NCI-H2227 (cell line): ENCODE data around the gene LRRC10.
"Not testable (repeated sequence)": the region's sequence is repeated elsewhere in the genome, so short reads cannot be mapped to it uniquely, and the experiment has no call there.

Source experiments
- DNase-seq: peaks from one replicate; lab custom pipeline; 2025; ENCODE audit not compliant: unreplicated experiment; lab: John Stamatoyannopoulos, UW

The LRRC10 gene

GRCh38 chr12:69620077-69620476, 9.4 kb upstream of the LRRC10 start:
- DNase-seq, result no peak

- no peak for DNase-seq
Measured at GRCh38 chr12:69619050-69619449, 8.3 kb upstream of the LRRC10 start.

- DNase-seq, result no peak
Measured at GRCh38 chr12:69616025-69616424, 5.3 kb upstream of the LRRC10 start.

DNA sequence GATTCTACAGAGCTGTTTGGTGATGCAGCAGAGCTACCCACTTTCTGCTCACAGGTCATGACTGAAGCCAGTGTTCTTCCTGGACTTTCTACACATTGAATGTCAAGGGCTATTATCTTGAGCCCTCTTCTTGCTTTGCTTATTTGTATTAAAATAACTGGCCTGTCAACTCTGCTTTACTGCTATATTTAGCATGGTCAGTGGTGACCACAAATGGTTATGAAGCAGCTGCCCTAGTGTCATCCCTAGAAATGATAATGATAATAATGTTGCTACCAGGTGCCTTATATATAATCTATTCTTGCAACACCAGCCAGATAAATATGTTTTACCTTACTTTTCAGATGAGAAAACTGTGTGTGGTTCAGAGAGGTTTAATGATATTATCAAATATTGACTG, 2.6 kb upstream of the LRRC10 start:
- no peak for DNase-seq

DNA sequence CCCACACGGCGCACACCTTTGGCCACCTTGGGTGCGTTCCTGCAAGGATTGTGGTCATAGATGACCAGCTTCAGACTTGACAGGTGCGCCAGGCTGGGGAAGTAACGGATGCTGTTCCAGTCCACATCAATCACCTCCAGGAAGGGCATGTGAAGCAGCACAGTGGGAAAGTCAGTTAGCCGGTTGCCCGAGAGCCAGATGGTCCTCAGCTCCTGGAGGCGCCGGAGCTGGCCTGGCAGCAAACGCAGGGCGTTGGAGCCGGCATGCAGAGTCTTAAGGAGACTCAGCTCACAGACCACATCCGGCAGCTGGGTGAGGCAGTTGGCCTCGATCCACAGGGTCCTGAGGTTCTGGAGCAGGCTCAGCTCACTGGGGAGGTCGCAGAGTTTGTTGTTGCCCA, 581 bp downstream of the LRRC10 start:
- no peak for DNase-seq

GRCh38 chr12:69608114-69608513, 2.6 kb downstream of the LRRC10 start:
- DNase-seq, result no peak

GRCh38 chr12:69604275-69604674, 6.4 kb downstream of the LRRC10 start:
- not testable (repeated sequence) for DNase-seq

DNA sequence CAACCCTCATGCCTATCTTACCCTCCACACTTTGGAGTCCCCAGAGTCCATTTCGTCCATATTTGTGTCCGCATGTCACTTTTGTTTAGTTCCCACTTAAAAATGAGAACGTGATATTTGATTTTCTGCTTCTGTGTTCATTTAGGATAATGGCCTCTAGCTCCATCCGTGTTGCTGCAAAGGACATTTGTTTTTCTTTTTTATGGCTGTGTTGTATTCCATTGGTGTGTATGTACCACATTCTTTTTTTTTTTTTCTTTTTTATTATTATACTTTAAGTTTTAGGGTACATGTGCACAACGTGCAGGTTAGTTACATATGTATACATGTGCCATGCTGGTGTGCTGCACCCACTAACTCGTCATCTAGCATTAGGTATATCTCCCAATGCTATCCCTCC, 7.2 kb downstream of the LRRC10 start:
- not testable (repeated sequence) for DNase-seq

- DNase-seq, result no peak
Measured at GRCh38 chr12:69602954-69603353, 7.8 kb downstream of the LRRC10 start.

DNA sequence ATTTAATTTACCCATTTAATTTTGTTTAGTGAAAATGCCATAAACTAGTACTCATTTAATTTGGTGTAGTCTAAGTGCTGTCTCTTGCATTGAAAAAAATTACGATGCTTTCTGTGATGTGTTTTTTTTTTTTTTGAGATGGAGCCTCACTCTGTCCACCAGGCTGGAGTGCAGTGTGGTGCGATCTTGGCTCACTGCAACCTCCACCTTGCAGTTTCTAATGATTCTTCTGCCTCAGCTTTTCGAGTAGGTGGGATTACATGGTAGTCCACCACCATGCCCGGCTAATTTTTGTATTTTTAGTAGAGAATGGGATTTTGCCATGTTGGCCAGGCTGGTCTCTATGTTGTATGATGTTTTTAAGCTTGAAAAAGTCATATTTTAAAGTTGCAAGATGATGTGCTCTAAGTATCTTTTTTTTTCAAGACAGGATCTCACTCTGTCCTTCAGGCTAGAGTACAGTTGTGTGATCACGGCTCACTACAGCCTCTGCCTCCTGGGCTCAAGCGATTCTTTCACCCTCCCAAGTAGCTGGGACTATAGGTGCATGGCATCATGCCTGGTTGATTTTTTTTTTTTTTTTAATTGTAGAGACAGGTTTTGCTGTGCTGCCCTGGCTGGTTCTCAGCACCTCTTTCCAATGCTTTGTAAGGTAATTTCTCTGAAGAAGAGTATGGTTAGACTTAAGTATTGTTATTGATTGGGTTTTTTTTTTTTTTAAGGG, 8.6 kb downstream of the LRRC10 start:
- DNase-seq, result no peak

DNA sequence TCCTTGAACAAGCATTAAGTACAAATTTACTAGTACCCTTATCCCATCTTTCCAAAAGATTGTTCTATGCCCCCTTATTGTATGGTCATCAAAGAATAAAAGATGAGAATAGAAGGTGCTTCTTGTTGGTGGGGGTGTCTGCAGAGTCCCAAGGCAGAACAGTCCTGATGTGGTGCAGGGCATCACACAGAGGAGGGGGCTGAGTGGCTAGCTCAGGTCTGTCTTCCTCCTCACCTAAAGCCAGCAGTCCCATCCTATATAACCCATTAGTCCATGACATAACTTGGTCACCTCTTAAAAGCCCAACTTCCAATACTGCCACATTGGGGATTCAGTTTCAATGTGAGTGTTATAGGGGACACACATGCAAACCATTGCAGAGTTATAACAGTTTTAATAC, 9.9 kb downstream of the LRRC10 start:
- DNase-seq, result no peak

- no peak for DNase-seq
Measured at GRCh38 chr12:69598174-69598753, 12.4 kb downstream of the LRRC10 start.

DNA sequence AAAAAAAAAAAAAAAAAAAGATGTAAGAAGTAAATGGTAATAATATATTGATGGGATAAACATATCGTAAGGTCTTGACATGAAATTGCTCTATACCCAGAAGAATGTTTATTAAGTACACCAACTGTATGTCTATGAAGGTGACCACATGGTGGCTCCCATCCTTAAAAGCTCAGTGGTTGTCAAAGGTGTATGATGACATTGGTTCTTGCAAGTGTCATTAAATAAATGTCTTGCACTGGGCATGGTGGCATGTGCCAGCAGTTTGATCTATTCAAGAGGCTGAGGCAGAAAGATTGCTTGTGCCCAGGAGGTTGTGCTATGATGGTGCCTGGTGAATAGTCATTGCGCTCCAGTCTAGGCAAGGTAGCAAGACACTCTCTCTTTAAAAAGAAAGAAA, 15.0 kb downstream of the LRRC10 start:
- DNase-seq, result no peak

DNA sequence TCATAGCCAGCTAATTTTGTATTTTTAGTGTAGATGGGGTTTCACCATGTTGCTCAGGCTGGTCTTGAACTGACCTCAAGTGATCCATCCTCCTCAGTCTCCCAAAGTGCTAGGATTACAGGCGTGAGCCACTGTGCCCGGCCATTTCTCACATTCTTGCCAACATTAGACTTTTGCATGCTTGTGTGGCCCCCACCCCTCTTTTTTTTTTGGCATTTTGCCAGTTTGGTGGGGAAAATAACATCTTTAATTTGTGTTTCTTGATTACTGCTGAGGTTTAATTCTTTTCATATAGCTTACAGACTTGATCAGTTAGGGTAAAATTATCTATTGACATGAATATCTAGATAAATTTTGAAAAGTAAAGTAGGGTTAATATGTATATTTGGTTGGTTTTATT, 21.6 kb downstream of the LRRC10 start:
- no peak for DNase-seq

- DNase-seq, result no peak
Measured at GRCh38 chr12:69588527-69588926, 22.2 kb downstream of the LRRC10 start.

DNA sequence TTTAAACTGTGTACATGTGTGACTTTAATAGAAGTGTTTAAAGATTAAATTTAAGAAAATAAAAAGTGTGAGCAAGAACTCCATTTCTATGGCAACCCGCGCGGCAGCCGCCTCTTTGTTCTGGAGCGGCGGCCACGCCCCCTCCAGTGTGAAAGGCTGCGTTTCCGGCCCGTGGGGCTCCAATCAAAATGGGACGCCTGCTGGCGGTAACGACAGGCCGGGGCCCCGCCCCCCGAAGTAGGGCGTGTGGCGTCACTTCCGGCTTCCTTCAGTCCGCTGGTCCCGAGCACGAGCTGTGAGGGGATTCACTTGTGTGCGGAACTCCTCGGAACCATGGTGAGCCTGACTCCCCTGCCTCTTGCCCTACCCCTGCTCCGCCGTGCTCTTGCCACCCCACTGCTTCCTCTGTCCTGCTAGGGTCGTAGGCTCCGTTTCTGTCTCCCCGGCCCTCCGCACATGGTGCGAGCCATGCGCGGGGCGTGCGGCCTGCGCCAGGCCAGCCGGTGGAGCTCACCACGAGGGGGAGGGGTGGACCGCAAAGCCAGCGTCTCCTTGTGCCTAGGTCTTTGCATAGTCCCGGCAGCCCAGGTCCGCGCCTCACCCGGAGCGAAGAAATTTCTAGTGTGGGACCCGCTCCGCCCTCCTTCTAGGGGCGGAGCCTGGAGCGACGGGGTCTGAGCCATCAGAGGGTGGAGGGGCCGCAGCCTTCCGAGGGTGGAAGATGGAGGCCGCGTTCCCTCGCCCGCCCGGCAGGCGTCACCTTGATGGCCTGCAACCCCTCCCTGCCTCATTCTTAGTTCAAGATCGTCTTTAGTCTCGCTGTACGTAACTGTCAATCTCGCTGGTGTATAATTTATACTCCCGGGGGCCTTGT, 25.3 kb downstream of the LRRC10 start, which contains the start of gene CCT2:
CCT2 (plus strand) TSS at position 271 of the 874 bp plus-strand sequence; CDS start at position 334, 63 bp downstream.
- peak; percentile 98 for DNase-seq

DNA sequence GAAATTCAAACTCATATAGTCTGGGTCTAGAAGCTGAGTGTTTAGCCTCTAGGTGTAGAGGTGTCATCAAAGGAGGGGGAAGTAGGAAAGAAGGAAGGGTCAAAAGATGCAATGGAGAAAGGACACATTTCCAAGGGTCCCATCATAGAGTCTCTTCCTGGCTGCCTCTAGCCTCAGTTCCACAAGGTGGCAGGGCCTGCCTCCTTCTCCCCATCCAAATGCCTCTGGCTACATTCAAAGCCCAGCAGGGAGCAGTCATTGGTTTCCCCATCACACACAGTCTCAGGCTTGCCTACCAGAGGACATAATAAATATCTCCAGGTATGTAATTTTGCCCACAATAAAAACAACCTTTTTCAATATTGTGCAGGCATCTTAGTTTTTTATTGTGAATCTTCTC, 27.5 kb downstream of the LRRC10 start:
- peak; percentile 14 for DNase-seq

- no peak for DNase-seq
Measured at GRCh38 chr12:69580074-69580473, 30.6 kb downstream of the LRRC10 start.

DNA sequence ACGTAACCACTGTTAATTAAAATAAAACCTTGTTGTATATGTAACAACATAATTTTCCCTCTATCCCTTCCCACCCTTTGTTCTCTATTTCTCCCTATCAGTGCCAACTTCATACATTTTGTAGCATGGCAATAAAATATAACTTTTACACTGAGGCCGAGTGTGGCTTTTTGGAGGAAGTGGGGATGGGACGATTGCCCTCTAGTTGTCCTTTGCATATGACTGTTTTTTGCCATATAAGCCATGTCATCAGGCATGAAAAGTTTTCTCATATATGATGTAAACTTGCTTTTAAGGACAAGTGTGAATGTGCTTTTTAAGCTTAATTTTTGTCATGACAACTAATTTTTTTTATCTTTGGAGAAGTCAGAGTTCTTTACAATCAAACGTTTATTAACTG, 31.7 kb downstream of the LRRC10 start:
- DNase-seq, result no peak

GRCh38 chr12:69578283-69578682, 32.4 kb downstream of the LRRC10 start:
- DNase-seq, result no peak

DNA sequence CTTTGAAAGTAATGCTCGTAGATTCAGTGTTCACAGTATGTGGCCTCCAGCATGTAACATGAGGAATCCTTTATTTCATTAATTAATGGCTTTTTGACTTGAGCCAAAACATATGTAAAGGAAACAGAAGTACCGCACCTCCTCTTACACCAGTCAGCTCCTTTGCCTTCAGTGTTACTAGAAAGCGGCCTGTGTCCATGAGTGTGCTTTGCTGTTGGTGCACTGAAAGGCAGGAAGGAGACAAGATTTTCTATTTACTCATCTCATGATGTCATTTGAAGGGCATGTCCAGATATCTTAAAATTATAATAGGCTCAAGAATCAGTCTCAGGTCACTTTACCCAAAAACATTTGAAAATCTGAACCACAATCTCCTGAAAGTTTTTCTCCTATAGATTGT, 35.4 kb downstream of the LRRC10 start:
- DNase-seq, result no peak
